GM23338 (cell line): ENCODE data around the gene MPDU1. TPM values are rescaled to one million over a fixed set of nuclear protein-coding genes. Genes with fewer than 3 reads are reported as not detected.

ENCODE experiments used
- ATAC-seq: fragments of 200-7000 bp; cut with Tn5 transposase; 3 replicates; pipeline ENCODE4 v1.9.1; 2020
- DNase-seq: peaks from one replicate; pipeline ENCODE4 v3.0.0-alpha.2; 2015; ENCODE audit warnings: low spot score
- H2AFZ ChIP-seq: fragments of 200-600 bp; sonication (generic); 2 replicates; pipeline ENCODE4 v1.8.0; 2016; ENCODE audit warnings: antibody characterized with exemption, mild to moderate bottlenecking, moderate library complexity
- H3F3A ChIP-seq: fragments of 200-600 bp; sonication (generic); replicated peaks from 2 replicates; pipeline ENCODE4 v1.8.0; 2017; ENCODE audit warnings: antibody characterized with exemption, mixed run types, low read depth
- H3K27ac ChIP-seq: fragments of 200-600 bp; sonication (generic); 2 replicates; pipeline ENCODE4 v1.6.1; 2016; ENCODE audit warnings: low read depth
- H3K27me3 ChIP-seq: fragments of 200-600 bp; sonication (generic); 2 replicates; pipeline ENCODE4 v1.8.0; 2016; ENCODE audit warnings: mild to moderate bottlenecking, mixed run types, moderate library complexity; ENCODE audit not compliant: insufficient read depth
- H3K36me3 ChIP-seq: fragments of 200-600 bp; sonication (generic); 2 replicates; pipeline ENCODE4 v1.8.0; 2016; ENCODE audit warnings: mild to moderate bottlenecking; ENCODE audit not compliant: insufficient read depth
- H3K4me1 ChIP-seq: fragments of 200-600 bp; sonication (generic); 2 replicates; pipeline ENCODE4 v1.8.0; 2016; ENCODE audit warnings: mild to moderate bottlenecking, moderate library complexity; ENCODE audit not compliant: insufficient read depth
- H3K4me2 ChIP-seq: fragments of 200-600 bp; sonication (generic); 2 replicates; pipeline ENCODE4 v1.7.1; 2017; ENCODE audit warnings: mixed run types
- H3K4me3 ChIP-seq: fragments of 200-600 bp; sonication (generic); 2 replicates; pipeline ENCODE4 v1.6.1; 2016; ENCODE audit warnings: mixed run types
- H3K79me2 ChIP-seq: fragments of 200-600 bp; sonication (generic); replicated peaks from 2 replicates; pipeline ENCODE4 v1.8.0; 2017; ENCODE audit warnings: mild to moderate bottlenecking; ENCODE audit not compliant: insufficient read depth
- H3K9me2 ChIP-seq: fragments of 200-600 bp; sonication (generic); 2 replicates; pipeline ENCODE4 v1.8.0; 2017; ENCODE audit not compliant: insufficient read depth
- H4K20me1 ChIP-seq: fragments of 200-600 bp; sonication (generic); replicated peaks from 2 replicates; pipeline ENCODE4 v1.8.0; 2017; ENCODE audit warnings: mild to moderate bottlenecking; ENCODE audit not compliant: insufficient read depth
- H3K27ac Mint-ChIP-seq: 2 replicates; pipeline ENCODE4 v1.8.0; 2020; ENCODE audit warnings: inconsistent platforms, mild to moderate bottlenecking, moderate library complexity, mixed read lengths
- H3K27me3 Mint-ChIP-seq: 3 replicates; pipeline ENCODE4 v1.8.0; 2022; ENCODE audit warnings: low read depth, mild to moderate bottlenecking, moderate library complexity, mixed read lengths, inconsistent platforms; ENCODE audit not compliant: insufficient read depth, poor library complexity
- H3K36me3 Mint-ChIP-seq: 3 replicates; pipeline ENCODE4 v1.8.0; 2021; ENCODE audit warnings: low read depth, mild to moderate bottlenecking, inconsistent platforms, moderate library complexity, mixed read lengths
- H3K4me1 Mint-ChIP-seq: 3 replicates; pipeline ENCODE4 v1.8.0; 2020; ENCODE audit warnings: mild to moderate bottlenecking, inconsistent platforms, mixed read lengths
- H3K4me3 Mint-ChIP-seq: 3 replicates; pipeline ENCODE4 v1.8.0; 2021; ENCODE audit warnings: moderate library complexity, mild to moderate bottlenecking, inconsistent platforms, mixed read lengths
- H3K9me3 Mint-ChIP-seq: 3 replicates; pipeline ENCODE4 v1.8.0; 2020; ENCODE audit warnings: moderate library complexity, mild to moderate bottlenecking, inconsistent platforms, mixed read lengths
- CREB1 ChIP-seq: fragments of 250-450 bp; sonication (Bioruptor Pico); IDR thresholded peaks from 2 replicates; pipeline ENCODE4 v1.5.0; 2020; ENCODE audit warnings: low read depth, mild to moderate bottlenecking, moderate library complexity
- CTCF ChIP-seq, 2 experiments: fragments of 200-600 bp in 1 of 2; sonication (generic) in 1 of 2; conservative IDR thresholded peaks; 2 replicates each; pipeline versions ENCODE4 v1.5.1 to v1.6.1; 2016 to 2017; ENCODE audit warnings: antibody characterized with exemption in 2 of 2, low read depth in 2 of 2, mild to moderate bottlenecking in 2 of 2, moderate library complexity in 1 of 2
- EZH2 ChIP-seq: fragments of 200-600 bp; sonication (generic); IDR thresholded peaks from one replicate; pipeline ENCODE4 v1.8.0; 2017; ENCODE audit warnings: antibody characterized with exemption, mild to moderate bottlenecking, low read depth; ENCODE audit not compliant: unreplicated experiment
- EZH2phosphoT487 ChIP-seq: fragments of 200-600 bp; sonication (generic); IDR thresholded peaks from one replicate; pipeline ENCODE4 v1.8.1; 2018; ENCODE audit warnings: antibody characterized with exemption; ENCODE audit not compliant: unreplicated experiment
- JUNB ChIP-seq: IDR thresholded peaks from one replicate; pipeline ENCODE4 v1.6.1; 2016; ENCODE audit warnings: antibody characterized with exemption; ENCODE audit not compliant: unreplicated experiment
- NANOG ChIP-seq: IDR thresholded peaks from 2 replicates; pipeline ENCODE4 v1.6.1; 2016; ENCODE audit warnings: antibody characterized with exemption, borderline replicate concordance
- POLR2AphosphoS5 ChIP-seq: IDR thresholded peaks from 2 replicates; pipeline ENCODE4 v1.6.1; 2016; ENCODE audit warnings: antibody characterized with exemption, low read depth
- STAT1 ChIP-seq: IDR thresholded peaks from one replicate; pipeline ENCODE4 v1.6.1; 2016; ENCODE audit warnings: antibody characterized with exemption; ENCODE audit not compliant: unreplicated experiment
- ZNF114 ChIP-seq: fragments of 250-450 bp; sonication (Bioruptor Pico); IDR thresholded peaks from 2 replicates; pipeline ENCODE4 v1.5.0; 2020; ENCODE audit warnings: mild to moderate bottlenecking, moderate library complexity
- ZNF331 ChIP-seq: fragments of 250-450 bp; sonication (Bioruptor Pico); IDR thresholded peaks from 2 replicates; pipeline ENCODE4 v1.5.0; 2020; ENCODE audit warnings: low read depth, mild to moderate bottlenecking, moderate library complexity
- ZNF462 ChIP-seq: fragments of 250-450 bp; sonication (Bioruptor Pico); IDR thresholded peaks from 2 replicates; pipeline ENCODE4 v1.5.0; 2020; ENCODE audit warnings: mild to moderate bottlenecking, moderate library complexity
- polyA plus RNA-seq: library from polyadenylated mRNA; unstranded; fragments of >200 nt; fragmentation: Nextera tagmentation; extraction: Ambion mirVana; gene quantifications from 2 replicates; pipeline ENCODE4 v1.2.1, GENCODE V29; 2016
- total RNA-seq: library from RNA; depleted of rRNA; stranded (reverse); fragments of >200 nt; shearing (Covaris generic); gene quantifications from 2 replicates; pipeline ENCODE4 v1.2.3, GENCODE V29; 2014

MPDU1 gene
- total and polyA plus RNA-seq, 2 experiments from 2014 or later: 65.1 to 216 TPM

- Mint-ChIP-seq H3K9me3 (no peaks in the 10 kb centered on the region; the same call in 2 of the 3 replicates), H3K4me1 (peaks cover 17% of the 10 kb centered on the region), H3K27ac (peak within 1 kb of the TSS; percentile 98), H3K27me3 (peaks cover 10% of the 10 kb centered on the region), H3K36me3 (peaks cover 14% of the 10 kb centered on the region), H3K4me3 (peak within 1 kb of the TSS; percentile 80)
- H3F3A ChIP-seq: peaks cover 23% of the 10 kb centered on the region; the same call in 1 of the 2 replicates
- ATAC-seq: peak; percentile 93
- no peaks in the 10 kb centered on the region; the same call in 1 of the 2 replicates for H3K27me3 ChIP-seq
- H3K9me2 ChIP-seq: no peaks in the 10 kb centered on the region
- peak within 1 kb of the TSS; percentile 90 for H3K4me3 ChIP-seq
- peak within 1 kb of the TSS; percentile 97 for H3K4me2 ChIP-seq
- peaks cover 26% of the 10 kb centered on the region for H3K4me1 ChIP-seq
- H3K27ac ChIP-seq: 0 out of 2 replicates have a peak within 1 kb of the TSS, but pooled peaks have one; percentile 50
- DNase-seq: peak; percentile 100
- no peaks in the 10 kb centered on the region for H3K36me3 ChIP-seq
- peak within 1 kb of the TSS; percentile 74 for H2AFZ ChIP-seq
- H3K79me2 ChIP-seq: peaks cover 43% of the 10 kb centered on the region
- TF ChIP-seq CTCF (conservative IDR thresholded peaks at IDR 0.05; ENCODE audit: low read depth in 2 of 2) (peak; percentile 24 to 67; a peak in 3 of 4 replicates), ZNF331 (CRISPR knock-in tag) (no peak), NANOG (no peak), CREB1 (CRISPR knock-in tag) (peak; percentile 55; the same call in 1 of the 2 replicates), POLR2AphosphoS5 (peak; percentile 65), EZH2phosphoT487 (no peak)
- H4K20me1 ChIP-seq: peaks cover 35% of the 10 kb centered on the region
Observed at GRCh38 chr17:7614425-7615264, 31.0 kb downstream of the MPDU1 start, which contains the start of gene FXR2. TSS of gene FXR2 (minus strand) at chr17:7614897. CDS start at chr17:7614532, 365 bp downstream.

GRCh38 chr17:7615265-7615747 is 31.7 kb downstream of the MPDU1 start:
- DNase-seq: no peak
- Mint-ChIP-seq H3K36me3 (peaks cover 14% of the 10 kb centered on the region), H3K27ac (peak overlapping the region; percentile 98), H3K4me3 (peak overlapping the region; percentile 75), H3K27me3 (peaks cover 10% of the 10 kb centered on the region), H3K4me1 (peaks cover 17% of the 10 kb centered on the region), H3K9me3 (no peaks in the 10 kb centered on the region; the same call in 2 of the 3 replicates)
- Histone ChIP-seq H3F3A (peaks cover 23% of the 10 kb centered on the region; the same call in 1 of the 2 replicates), H3K79me2 (peaks cover 39% of the 10 kb centered on the region), H3K9me2 (no peaks in the 10 kb centered on the region), H3K4me3 (peak overlapping the region; percentile 37), H3K36me3 (no peaks in the 10 kb centered on the region), H3K27me3 (no peaks in the 10 kb centered on the region; the same call in 1 of the 2 replicates), H3K4me1 (peaks cover 26% of the 10 kb centered on the region), H3K27ac (no peak overlapping the region), H2AFZ (peak overlapping the region; percentile 74; the same call in 1 of the 2 replicates), H4K20me1 (peaks cover 31% of the 10 kb centered on the region), H3K4me2 (peak overlapping the region; percentile 19)
- no peak for ATAC-seq
- TF ChIP-seq EZH2: no peak
- TF ChIP-seq JUNB: no peak
- TF ChIP-seq POLR2AphosphoS5: no peak; the same call in none of the 2 replicates
- TF ChIP-seq ZNF114 (CRISPR knock-in tag): no peak
- no peak for TF ChIP-seq CREB1 (CRISPR knock-in tag)
- TF ChIP-seq STAT1: no peak
- no peak for TF ChIP-seq ZNF462 (CRISPR knock-in tag)
- no peak for TF ChIP-seq EZH2phosphoT487
- no peak for TF ChIP-seq ZNF331 (CRISPR knock-in tag)
